Hematopoietic multipotent progenitor cell treated with erythropoietin and hydrocortisone succinate and interleukin-3 and kit ligand, for 17 days (in vitro differentiated cells): ENCODE measurements around the gene ABCC9.

Experiments
- DNase-seq: peaks from one replicate; pipeline ENCODE4 v3.0.0-alpha.2; 2015; ENCODE audit warnings: low spot score

Gene ABCC9

GRCh38 chr12:21940549-21941505 is at the start of gene ABCC9:
ABCC9 (minus strand) TSS chr12:21941426; CDS start chr12:21936674, 4,752 bp downstream.
- no peak for DNase-seq

DNA sequence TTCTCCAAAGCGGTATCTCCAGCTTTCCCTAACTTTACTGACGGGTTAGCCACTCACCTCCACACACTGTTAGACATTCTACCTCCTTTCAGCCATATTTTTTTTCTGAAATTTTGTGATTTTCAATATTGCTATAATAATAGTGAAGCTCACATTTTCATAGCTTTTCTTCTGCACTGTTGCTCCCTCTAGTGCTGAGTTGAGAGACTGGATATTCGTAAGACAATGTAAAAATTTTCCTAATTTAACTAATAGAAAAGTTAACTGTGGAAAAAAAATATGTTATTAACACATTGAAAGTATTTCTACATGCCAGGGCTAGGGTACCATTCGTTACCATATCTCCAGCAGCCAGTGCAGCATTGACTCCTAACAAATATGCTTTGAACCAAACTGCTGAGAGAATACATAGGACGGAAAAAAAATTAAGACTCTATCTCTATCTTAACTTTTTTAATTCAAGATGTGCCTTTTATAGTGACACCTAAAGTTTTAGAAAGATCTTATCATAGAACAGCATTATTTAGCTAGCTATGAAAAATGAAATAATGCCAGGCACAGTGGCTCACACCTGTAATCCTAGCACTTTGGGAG is 48.7 kb upstream of the ABCC9 start:
- DNase-seq: no peak

DNA sequence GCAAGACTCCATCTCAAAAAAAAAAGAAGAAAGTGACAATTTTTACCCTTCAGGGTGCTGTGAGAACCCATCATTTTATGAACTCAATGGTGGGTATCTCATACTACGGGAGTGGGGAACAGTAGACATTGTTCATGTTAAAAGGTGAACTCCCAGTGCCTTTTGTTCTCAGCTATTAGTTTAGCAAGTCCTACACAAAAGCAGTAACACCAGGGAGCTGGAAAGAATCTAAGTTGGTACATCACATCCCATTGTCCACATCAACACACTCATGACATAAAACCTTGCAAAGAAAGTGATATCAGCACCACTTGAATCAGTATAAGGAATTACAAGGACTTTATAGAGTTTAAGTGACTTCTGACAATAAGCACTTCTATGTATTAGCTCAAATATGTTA is 47.4 kb upstream of the ABCC9 start:
- DNase-seq: no peak

- DNase-seq: no peak
Measured at GRCh38 chr12:21987755-21988154, 46.5 kb upstream of the ABCC9 start.

- DNase-seq: no peak
Measured at GRCh38 chr12:21985155-21985554, 43.9 kb upstream of the ABCC9 start.

GRCh38 chr12:21984375-21984774 is 43.1 kb upstream of the ABCC9 start:
- DNase-seq: no peak

DNA sequence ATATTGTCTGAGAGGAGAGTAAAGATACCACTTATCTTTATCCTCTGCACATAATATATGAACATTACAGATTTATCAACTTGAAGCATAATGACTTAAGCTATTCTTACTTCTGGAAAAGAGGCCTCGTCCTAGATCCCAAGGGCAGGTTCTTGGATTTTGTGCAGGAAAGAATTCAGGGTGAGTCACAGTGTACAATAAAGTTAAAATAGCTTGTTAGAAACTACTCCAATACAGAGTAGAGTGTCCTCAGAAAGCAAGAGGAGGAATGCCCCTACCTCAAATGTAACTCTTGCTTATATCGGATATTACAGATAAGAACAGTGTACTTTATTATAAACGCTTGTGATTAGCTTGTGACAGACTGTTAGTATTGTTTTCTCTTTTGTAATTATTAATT is 41.9 kb upstream of the ABCC9 start:
- no peak for DNase-seq

GRCh38 chr12:21980544-21980943 is 39.3 kb upstream of the ABCC9 start:
- no peak for DNase-seq

GRCh38 chr12:21975293-21975692 is 34.1 kb upstream of the ABCC9 start:
- DNase-seq: no peak

DNA sequence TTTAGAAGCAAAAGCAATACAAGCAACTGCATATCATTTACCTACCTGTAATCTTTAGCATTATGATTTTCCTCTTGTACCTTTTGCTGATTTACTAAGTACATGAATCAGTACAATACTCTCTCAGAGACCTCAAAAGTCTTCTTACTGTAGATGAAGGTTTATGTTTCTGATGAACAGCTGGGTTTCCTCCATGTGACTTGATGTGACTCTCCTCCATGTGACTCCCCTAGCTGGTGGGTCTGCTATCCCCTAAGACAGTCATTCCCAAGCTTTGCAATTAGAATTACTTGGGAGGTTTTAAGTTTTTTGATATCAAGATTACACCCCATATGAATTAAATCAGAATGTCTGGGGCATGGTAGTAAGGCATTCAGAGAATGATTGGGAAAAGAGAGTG is 32.0 kb upstream of the ABCC9 start:
- no peak for DNase-seq

GRCh38 chr12:21972055-21972454 is 30.8 kb upstream of the ABCC9 start:
- no peak for DNase-seq

GRCh38 chr12:21971344-21971743 is 30.1 kb upstream of the ABCC9 start:
- no peak for DNase-seq

- DNase-seq: no peak
Measured at GRCh38 chr12:21962821-21963220, 21.6 kb upstream of the ABCC9 start.

DNA sequence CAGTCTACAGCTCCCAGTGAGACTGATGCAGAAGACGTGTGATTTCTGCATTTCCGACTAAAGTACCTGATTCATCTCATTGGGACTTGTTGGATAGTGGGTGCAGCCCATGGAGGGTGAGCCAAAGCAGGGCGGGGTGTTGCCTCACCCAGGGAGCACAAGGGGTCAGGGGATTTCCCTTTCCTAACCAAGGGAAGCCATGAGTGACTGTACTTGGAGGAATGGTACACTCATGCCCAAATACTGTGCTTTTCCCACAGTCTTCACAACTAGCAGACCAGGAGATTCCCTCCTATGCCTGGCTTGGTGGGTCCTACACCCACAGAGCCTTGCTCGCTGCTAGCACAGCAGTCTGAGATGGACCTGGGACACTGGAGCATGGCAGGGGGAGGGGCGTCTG is 21.0 kb upstream of the ABCC9 start:
- DNase-seq: no peak

DNA sequence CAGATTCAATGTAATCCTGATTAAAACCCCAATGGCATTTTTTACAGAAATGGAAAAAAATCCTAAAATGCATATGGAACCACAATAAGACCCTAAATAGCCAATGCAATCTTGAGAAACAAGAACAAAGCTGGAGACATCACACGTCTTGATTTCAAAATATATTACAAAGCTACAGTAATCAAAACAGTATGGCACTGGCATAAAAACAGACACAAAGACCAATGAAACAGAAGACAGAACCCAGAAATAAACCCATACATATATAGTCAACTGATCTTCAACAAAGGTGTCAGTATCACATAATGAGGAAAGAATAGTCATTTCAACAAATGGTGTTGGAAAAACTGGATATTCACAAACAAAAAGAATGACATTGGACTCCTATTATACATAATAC is 9.4 kb upstream of the ABCC9 start:
- no peak for DNase-seq

- DNase-seq: no peak
Measured at GRCh38 chr12:21949036-21949435, 7.8 kb upstream of the ABCC9 start.

DNA sequence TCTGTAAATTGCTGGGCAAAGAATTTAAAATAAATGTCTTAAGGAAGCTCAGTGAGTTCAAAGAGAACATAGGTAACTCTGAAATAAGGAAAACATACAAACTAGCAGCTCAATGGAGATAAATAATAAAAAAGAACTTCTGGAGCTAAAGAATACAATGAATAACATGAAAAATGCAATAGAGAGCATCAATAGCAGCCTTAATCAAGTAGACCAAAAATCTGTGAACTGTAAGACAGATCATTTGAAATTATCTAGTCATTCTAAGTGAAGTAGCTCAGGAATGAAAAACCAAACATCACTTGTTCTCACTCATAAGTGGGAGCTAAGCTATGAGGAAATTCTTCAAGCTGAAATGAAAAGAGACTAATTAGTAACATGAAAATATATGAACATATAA is 5.8 kb upstream of the ABCC9 start:
- no peak for DNase-seq

DNA sequence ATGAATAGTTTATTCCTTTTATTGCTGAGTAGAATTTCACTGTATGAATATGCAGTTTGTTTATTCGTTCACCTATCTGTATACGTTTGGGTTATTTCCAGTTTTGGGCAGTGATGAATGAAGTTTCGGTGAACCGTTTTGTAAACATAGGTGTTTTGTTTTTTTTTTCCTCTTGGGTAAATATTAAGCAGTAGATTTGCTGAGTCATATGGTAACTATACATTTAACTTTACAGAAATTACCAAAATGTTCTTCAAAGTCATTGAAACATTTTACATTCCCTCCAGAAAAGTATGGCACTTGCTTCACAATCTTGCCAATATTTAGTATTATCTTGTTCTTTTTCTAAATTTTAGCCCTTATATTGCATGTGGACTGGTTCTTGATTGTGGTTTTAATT is 3.8 kb upstream of the ABCC9 start:
- DNase-seq: no peak

DNA sequence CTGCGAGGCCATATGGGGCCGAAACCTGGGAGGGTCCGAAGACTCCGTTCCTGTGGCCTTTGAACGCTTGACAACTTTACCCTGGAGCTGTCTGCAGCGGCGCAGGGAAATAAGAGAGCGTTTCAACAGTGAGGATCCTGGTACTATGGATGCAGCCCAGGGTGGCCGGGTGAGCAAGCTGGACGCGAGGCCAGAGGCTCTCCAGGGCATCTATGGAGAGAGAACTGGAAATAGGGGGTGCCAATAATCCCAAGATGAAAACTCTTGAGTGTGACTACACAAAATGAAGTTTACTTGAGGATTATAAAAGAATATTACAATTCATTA is 1.1 kb upstream of the ABCC9 start:
- DNase-seq: no peak

GRCh38 chr12:21941506-21942376 is 515 bp upstream of the ABCC9 start:
- DNase-seq: no peak

DNA sequence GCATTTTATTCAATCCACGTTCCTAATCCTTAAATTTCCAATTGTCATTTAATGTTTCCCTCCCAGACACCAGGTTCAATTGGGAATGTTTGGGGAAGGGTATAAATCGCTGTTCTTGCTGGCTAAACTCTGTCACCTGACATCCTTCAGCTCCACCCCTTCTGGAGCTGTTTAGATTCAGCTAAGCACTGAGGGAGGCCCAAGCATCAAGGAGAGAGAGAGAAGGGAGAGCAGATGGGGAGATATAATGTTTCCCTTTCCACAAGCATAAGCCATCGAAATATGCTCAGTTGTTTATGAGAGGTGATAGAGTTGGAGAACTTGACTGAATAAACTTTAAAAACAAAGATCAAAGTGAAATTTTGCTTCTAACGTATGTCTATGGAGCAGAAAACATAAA is 1.8 kb downstream of the ABCC9 start:
- DNase-seq: no peak

DNA sequence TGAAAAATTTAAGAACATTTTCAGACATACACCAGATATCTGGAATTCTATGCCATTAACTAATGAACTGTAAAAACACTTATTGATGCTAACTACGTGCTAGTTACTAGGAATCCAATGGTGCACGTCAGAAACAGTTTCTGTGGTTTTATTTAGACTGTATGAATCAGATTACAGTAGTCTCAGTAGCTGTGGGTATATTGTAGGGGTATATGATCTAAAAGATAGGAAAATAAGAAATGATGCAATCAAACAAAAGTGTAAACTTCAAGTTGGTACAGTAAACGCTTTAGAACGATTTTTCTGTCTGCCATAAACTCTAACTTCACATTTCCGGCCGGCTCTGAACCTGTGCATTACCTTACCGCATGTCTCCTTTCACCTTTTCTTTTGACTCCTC is 2.3 kb downstream of the ABCC9 start:
- no peak for DNase-seq

DNA sequence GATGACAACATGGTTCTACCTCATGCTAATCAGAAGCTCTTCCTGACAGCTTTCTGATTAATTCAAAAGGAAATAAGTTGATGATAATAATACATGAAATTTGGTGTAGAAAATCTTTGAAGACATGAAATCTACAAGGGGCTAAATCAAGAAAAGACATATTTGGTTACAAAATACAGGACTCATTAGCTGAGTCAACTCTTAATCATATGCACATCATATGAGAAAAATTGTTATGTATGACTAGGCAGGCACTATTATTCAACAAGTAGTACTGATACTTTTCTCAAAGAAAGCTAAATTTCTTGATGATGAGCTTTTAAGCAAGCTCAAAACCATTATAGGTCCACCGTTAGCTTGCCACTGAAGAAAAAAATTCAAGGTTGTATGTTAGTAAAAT is 7.1 kb downstream of the ABCC9 start:
- no peak for DNase-seq
